Fibroblast of the aortic adventitia (primary cell): ENCODE results near the gene SMARCA4. TPM values are rescaled to one million over a fixed set of nuclear protein-coding genes. Genes with fewer than 3 reads are reported as not detected.
"Not testable (repeated sequence)": the region's sequence is repeated elsewhere in the genome, so short reads cannot be mapped to it uniquely, and the experiment has no call there.

ENCODE experiments used
- DNase-seq: peaks from one replicate; pipeline ENCODE4 v3.0.0-alpha.2; 2010; ENCODE audit warnings: low read depth
- H3K4me3 ChIP-seq: 2 replicates; pipeline ENCODE4 v1.5.1; 2011; ENCODE audit warnings: low read depth, mild to moderate bottlenecking, control low read depth, low read length, moderate library complexity
- CTCF ChIP-seq: IDR thresholded peaks from 2 replicates; pipeline ENCODE4 v1.5.1; 2011; ENCODE audit warnings: mild to moderate bottlenecking, low read length, control low read depth, inconsistent platforms; ENCODE audit not compliant: insufficient read depth
- total RNA-seq: library from RNA; depleted of rRNA; stranded (reverse); fragments of >200 nt; gene quantifications from 2 replicates; pipeline ENCODE4 v1.2.3, GENCODE V29; 2012; ENCODE audit warnings: low replicate concordance

SMARCA4 gene
- total RNA-seq, 1 donor = 63.8 TPM

DNA sequence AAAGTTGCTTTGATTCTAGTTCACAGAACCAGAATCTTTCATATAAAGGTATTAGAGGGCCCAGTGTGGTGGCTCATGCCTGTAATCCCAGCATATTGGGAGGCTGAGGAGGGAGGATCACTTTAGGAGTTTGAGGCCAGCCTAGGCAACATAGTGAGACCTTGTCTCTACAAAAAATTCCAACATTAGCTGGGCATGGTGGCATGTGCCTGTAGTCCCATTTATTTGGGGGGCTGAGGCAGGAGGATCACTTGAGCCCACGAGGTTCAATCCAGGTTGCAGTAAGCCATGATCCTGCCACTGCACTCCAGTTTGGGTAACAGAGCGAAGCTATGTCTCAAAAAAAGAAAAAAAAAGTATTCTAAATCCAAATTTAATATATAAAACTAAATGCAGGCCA is 137.5 kb downstream of the SMARCA4 start:
- no peak overlapping the region for H3K4me3 ChIP-seq
- no peak for DNase-seq
- TF ChIP-seq CTCF = no peak

GRCh38 chr19:11098861-11099260 is 138.0 kb downstream of the SMARCA4 start:
- no peak for DNase-seq
- no peak for TF ChIP-seq CTCF
- no peak overlapping the region for H3K4me3 ChIP-seq

- no peak for TF ChIP-seq CTCF
- no peak overlapping the region for H3K4me3 ChIP-seq
- DNase-seq = no peak
Measured at GRCh38 chr19:11100049-11100448, 139.2 kb downstream of the SMARCA4 start.

DNA sequence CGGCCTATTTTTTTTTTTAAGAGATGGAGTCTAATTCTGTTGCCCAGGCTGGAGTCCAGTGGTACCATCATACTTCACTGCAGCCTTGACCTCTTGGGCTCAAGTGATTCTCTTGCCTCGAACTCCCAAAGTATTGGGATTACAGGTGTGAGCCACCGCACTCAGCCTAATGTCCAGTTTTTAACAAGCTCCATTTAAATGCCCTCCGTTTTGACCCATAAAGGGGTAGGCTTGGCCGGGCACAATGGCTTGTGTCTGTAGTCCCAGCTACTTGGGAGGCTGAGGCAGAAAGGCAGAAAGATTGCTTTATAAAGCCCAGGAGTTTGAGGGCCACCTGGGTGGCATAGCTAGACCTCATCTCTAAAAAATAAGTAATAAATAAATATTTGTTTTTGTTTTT is 140.2 kb downstream of the SMARCA4 start:
- no peak for TF ChIP-seq CTCF
- H3K4me3 ChIP-seq = no peak overlapping the region
- DNase-seq = no peak

DNA sequence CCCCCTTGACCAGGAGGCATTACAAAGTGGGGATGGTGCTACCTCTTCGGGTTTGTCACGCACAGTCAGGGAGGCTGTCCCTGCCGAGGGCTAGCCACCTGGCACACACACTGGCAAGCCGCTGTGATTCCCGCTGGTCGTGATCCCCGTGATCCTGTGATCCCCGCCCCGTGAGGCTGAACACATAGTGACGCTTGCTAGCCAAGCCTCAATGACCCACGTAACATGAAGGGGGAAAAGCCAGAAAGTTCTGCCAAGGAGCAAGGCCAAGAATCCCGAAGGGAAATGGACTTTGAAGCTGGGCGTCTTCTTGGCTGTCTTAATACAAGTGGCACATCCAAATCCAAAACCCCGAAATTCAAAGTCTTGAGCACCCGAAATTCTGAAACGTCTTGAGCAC is 142.1 kb downstream of the SMARCA4 start:
- H3K4me3 ChIP-seq = no peak overlapping the region
- no peak for DNase-seq
- no peak for TF ChIP-seq CTCF

GRCh38 chr19:11103667-11104066 is 142.8 kb downstream of the SMARCA4 start:
- not testable (repeated sequence) for DNase-seq, H3K4me3 ChIP-seq

- no peak for DNase-seq
- no peak for TF ChIP-seq CTCF
- no peak overlapping the region for H3K4me3 ChIP-seq
Measured at GRCh38 chr19:11105014-11105636, 144.3 kb downstream of the SMARCA4 start.
